ENCODE measurements around the gene RBMX2.

DNA sequence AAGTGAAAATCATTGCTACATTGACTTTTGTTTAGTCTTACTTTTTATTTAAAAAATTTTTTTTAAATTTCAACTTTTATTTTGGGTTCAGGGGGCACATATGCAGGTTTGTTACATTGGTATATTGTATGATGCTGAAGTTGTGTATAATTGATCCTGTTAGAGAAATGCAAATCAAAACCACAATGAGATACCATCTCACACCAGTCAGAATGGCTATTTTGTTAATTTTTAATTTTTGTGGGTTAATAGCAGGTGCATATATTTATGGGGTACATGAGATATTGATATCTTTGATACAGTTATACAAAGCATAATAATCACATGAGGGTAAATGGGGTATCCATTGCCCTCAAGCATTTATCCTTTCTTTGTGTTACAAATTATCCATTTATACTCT, 34.1 kb downstream of the RBMX2 start:
- TF ChIP-seq, protein P1, sequence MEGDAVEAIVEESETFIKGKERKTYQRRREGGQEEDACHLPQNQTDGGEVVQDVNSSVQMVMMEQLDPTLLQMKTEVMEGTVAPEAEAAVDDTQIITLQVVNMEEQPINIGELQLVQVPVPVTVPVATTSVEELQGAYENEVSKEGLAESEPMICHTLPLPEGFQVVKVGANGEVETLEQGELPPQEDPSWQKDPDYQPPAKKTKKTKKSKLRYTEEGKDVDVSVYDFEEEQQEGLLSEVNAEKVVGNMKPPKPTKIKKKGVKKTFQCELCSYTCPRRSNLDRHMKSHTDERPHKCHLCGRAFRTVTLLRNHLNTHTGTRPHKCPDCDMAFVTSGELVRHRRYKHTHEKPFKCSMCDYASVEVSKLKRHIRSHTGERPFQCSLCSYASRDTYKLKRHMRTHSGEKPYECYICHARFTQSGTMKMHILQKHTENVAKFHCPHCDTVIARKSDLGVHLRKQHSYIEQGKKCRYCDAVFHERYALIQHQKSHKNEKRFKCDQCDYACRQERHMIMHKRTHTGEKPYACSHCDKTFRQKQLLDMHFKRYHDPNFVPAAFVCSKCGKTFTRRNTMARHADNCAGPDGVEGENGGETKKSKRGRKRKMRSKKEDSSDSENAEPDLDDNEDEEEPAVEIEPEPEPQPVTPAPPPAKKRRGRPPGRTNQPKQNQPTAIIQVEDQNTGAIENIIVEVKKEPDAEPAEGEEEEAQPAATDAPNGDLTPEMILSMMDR (conservative IDR thresholded peaks at IDR 0.05 in 1 of 2, IDR thresholded peaks at IDR 0.05 in 1 of 2; ENCODE audit: extremely low read depth in 1 of 2, insufficient read depth in 1 of 2, low read depth in 1 of 2, low read length in 2 of 2), result no peak
- TF ChIP-seq EZH2 (IDR thresholded peaks at IDR 0.05; ENCODE audit: borderline replicate concordance, low read length), result no peak

Measured in mammary epithelial cell (primary cell).